ENCODE data around the gene PODXL2. TPM values are rescaled to one million over a fixed set of nuclear protein-coding genes. Genes with fewer than 3 reads are reported as not detected.

Gene PODXL2
- total RNA-seq, 3 donors from 2014 or later: 5.4 to 18.5 (median 16.2) TPM

DNA sequence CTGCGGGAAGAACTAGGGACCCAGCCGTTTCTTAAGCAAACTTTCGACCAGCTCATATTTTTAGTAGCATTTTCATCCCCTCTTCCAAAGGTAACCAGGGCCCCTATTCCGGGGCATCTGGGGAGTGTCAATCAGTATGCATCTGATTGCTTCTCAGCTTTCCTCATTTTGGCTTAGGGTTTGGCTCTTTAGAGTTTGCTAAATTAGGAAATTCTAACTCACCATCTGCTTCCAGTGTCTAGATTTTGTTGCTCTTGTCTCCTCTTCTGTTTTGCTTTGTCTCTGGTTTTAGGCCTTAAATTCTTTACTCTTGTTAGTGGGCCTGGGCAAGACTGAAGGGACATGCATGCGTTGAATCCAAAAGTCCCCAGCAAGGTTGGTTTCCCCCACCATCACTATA, 34.2 kb downstream of the PODXL2 start:
- intact Hi-C loops (cut with DNase I, micrococcal nuclease): no loop called here

GRCh38 chr3:127665165-127665564, 36.2 kb downstream of the PODXL2 start:
- DNase-seq (no peak), ATAC-seq (no peak)
- intact Hi-C loops (cut with DNase I, micrococcal nuclease): no loop called here
- H3K4me3 ChIP-seq: no peak overlapping the region
- TF ChIP-seq, protein P1, sequence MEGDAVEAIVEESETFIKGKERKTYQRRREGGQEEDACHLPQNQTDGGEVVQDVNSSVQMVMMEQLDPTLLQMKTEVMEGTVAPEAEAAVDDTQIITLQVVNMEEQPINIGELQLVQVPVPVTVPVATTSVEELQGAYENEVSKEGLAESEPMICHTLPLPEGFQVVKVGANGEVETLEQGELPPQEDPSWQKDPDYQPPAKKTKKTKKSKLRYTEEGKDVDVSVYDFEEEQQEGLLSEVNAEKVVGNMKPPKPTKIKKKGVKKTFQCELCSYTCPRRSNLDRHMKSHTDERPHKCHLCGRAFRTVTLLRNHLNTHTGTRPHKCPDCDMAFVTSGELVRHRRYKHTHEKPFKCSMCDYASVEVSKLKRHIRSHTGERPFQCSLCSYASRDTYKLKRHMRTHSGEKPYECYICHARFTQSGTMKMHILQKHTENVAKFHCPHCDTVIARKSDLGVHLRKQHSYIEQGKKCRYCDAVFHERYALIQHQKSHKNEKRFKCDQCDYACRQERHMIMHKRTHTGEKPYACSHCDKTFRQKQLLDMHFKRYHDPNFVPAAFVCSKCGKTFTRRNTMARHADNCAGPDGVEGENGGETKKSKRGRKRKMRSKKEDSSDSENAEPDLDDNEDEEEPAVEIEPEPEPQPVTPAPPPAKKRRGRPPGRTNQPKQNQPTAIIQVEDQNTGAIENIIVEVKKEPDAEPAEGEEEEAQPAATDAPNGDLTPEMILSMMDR (IDR thresholded peaks at IDR 0.05): no peak
- no peaks in the 10 kb centered on the region for H3K36me3 ChIP-seq (ENCODE audit: low read depth)
- no peaks in the 10 kb centered on the region for H3K4me1 ChIP-seq (ENCODE audit: low read depth)
- H3K9me3 ChIP-seq: no peaks in the 10 kb centered on the region

More for the DNA sequence above, 34.2 kb downstream of the PODXL2 start:
- TF ChIP-seq, protein P1 (IDR thresholded peaks at IDR 0.05): no peak
- no peaks in the 10 kb centered on the region for H3K4me1 ChIP-seq (ENCODE audit: low read depth)
- no peaks in the 10 kb centered on the region for H3K9me3 ChIP-seq
- DNase-seq (no peak), ATAC-seq (no peak)
- no peak overlapping the region for H3K4me3 ChIP-seq
- H3K36me3 ChIP-seq (ENCODE audit: low read depth): no peaks in the 10 kb centered on the region

- no peaks in the 10 kb centered on the region for H3K36me3 ChIP-seq (ENCODE audit: low read depth)
- no peak overlapping the region for H3K4me3 ChIP-seq
- no peaks in the 10 kb centered on the region for H3K4me1 ChIP-seq (ENCODE audit: low read depth)
- DNase-seq: no peak
- intact Hi-C loops (cut with DNase I, micrococcal nuclease): no loop called here
- no peaks in the 10 kb centered on the region for H3K9me3 ChIP-seq
- no peak for ATAC-seq
- TF ChIP-seq, protein P1 (IDR thresholded peaks at IDR 0.05): no peak
Measured at GRCh38 chr3:127665586-127665985, 36.6 kb downstream of the PODXL2 start.

DNA sequence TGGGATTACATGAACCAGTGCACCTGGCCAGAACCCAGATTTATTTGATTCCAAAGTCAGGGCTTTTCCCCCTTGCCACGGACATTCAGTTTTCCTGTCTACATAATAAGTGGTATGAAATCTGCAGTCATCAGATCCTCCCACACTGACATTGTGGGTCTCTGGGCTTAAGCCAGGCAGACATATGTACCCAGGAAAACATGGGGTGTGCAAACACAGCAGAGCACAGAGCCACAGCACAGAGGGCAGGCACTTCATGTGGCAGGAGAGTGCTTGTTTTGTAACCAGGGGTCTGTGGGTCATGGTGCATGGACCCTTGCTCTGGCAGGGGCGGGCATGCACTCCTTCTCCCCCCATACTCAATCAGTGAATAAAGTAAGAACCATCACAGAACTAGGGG, 37.7 kb downstream of the PODXL2 start:
- H3K4me1 ChIP-seq (ENCODE audit: low read depth): no peaks in the 10 kb centered on the region
- H3K4me3 ChIP-seq: no peak overlapping the region
- DNase-seq: no peak
- no peaks in the 10 kb centered on the region for H3K36me3 ChIP-seq (ENCODE audit: low read depth)
- no peak for ATAC-seq
- TF ChIP-seq, protein P1 (IDR thresholded peaks at IDR 0.05): no peak
- intact Hi-C loops (cut with DNase I, micrococcal nuclease): no loop called here
- H3K9me3 ChIP-seq: no peaks in the 10 kb centered on the region

DNA sequence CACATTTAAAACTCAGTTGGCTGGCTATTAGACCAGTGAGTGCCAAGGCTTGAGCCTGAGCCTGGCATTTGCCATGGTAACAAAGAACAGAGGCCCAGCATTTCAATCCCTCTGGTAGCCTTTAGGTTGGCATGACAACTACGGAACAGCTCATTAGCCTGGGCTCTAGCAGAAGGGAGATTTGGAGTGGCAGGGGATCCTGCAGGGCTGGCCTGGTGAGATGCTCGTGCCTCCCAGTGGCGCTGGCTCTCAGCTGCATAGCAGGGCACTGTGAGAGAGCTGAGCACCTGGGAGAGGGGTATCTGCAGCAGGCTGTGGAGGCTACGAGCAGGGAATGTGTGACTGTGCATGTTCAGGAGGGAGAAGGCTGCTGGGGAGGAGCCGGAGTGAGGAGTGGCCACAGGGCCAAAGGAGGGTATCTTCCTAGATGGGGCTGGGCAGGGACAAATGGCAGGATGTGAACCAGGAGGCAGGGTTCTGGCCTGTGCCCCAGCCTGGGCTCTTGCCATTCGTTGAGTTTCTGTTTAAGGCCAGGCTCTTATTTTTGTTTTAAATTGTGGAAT, 38.2 kb downstream of the PODXL2 start:
- DNase-seq (no peak), ATAC-seq (no peak)
- TF ChIP-seq, protein P1 (IDR thresholded peaks at IDR 0.05): no peak
- Histone ChIP-seq H3K4me1 (ENCODE audit: low read depth) (no peaks in the 10 kb centered on the region), H3K9me3 (no peaks in the 10 kb centered on the region), H3K36me3 (ENCODE audit: low read depth) (no peaks in the 10 kb centered on the region), H3K4me3 (no peak overlapping the region)
- intact Hi-C loops (cut with DNase I, micrococcal nuclease): no loop called here

GRCh38 chr3:127668906-127669305, 39.9 kb downstream of the PODXL2 start:
- ATAC-seq (no peak), DNase-seq (peak in 1 of 3 donors; percentile 11)
- TF ChIP-seq, protein P1 (IDR thresholded peaks at IDR 0.05): no peak
- H3K9me3 ChIP-seq: no peaks in the 10 kb centered on the region
- H3K4me1 ChIP-seq (ENCODE audit: low read depth): no peaks in the 10 kb centered on the region
- intact Hi-C loops (cut with DNase I, micrococcal nuclease): no loop called here
- H3K4me3 ChIP-seq: no peak overlapping the region
- no peaks in the 10 kb centered on the region for H3K36me3 ChIP-seq (ENCODE audit: low read depth)

Measured in mucosa of descending colon (tissue), 3 donors.